ENCODE measurements around the gene STX2.

- no peak for TF ChIP-seq CREB5 (CRISPR knock-in tag; IDR thresholded peaks at IDR 0.05; ENCODE audit: low read depth)
- no peak for TF ChIP-seq ZNF70 (CRISPR knock-in tag; IDR thresholded peaks at IDR 0.05)
- TF ChIP-seq PPARA (CRISPR knock-in tag; IDR thresholded peaks at IDR 0.05; ENCODE audit: borderline replicate concordance): no peak
- no peak for TF ChIP-seq ARNTL (CRISPR knock-in tag; IDR thresholded peaks at IDR 0.05; ENCODE audit: borderline replicate concordance, low read depth)
- no peak for TF ChIP-seq ESRRG (CRISPR knock-in tag; IDR thresholded peaks at IDR 0.05)
These were observed 17.0 kb upstream of the STX2 start for GRCh38 chr12:130856088-130856487.

Data from SK-N-SH treated with all-trans-retinoic acid at 6 μM for 48 hours (cell line).